Smooth muscle cell of the brain vasculature (primary cell): ENCODE data around the gene KBTBD8.

Experiments used
- DNase-seq: peaks from one replicate; pipeline ENCODE4 v3.0.0-alpha.2; 2012; ENCODE audit warnings: low read depth, low spot score

KBTBD8 gene, protein sequence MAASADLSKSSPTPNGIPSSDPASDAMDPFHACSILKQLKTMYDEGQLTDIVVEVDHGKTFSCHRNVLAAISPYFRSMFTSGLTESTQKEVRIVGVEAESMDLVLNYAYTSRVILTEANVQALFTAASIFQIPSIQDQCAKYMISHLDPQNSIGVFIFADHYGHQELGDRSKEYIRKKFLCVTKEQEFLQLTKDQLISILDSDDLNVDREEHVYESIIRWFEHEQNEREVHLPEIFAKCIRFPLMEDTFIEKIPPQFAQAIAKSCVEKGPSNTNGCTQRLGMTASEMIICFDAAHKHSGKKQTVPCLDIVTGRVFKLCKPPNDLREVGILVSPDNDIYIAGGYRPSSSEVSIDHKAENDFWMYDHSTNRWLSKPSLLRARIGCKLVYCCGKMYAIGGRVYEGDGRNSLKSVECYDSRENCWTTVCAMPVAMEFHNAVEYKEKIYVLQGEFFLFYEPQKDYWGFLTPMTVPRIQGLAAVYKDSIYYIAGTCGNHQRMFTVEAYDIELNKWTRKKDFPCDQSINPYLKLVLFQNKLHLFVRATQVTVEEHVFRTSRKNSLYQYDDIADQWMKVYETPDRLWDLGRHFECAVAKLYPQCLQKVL

DNA sequence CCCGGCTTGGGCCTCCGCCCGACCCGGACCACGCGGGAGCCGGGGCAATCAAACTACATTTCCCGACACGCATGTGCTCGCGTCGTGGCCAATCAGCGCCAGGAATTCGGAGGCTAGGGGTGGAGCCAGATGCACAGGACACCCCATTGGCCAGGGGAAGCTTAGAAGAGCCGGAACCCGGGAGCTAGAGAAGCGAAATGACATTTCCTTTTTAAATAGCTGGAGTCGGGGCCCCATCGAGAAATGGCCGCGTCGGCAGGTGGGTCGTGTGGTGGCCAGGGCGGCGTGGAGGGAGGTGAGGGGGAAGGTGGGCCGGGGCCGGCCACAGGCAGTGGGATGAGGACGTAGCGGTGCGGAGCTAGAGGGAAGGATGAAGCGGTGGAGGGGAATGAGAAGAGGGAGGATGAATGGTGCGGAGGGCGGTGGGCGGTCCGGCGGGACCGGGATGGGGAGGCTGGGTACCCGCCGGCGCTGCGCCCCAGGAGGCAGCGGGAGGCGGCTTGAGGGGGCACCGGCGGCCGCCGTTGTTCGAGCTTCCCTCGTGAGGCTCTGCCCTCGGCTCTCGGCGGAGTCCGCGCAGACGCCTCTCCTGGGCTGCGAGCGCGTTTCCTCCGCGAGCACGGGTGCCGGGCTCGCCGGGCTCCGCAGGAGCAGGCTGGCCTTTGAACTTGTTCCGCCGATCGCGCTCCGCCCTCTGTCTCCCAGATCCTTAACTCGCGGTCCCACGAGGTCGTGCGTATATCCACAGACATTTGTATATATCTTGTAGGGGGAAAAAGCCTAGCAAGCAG lies at the start of gene KBTBD8:
TSS of gene KBTBD8 (plus strand) at position 195 of the 791 bp plus-strand sequence. CDS start at position 244, 49 bp downstream.
- peak; percentile 96 for DNase-seq

DNA sequence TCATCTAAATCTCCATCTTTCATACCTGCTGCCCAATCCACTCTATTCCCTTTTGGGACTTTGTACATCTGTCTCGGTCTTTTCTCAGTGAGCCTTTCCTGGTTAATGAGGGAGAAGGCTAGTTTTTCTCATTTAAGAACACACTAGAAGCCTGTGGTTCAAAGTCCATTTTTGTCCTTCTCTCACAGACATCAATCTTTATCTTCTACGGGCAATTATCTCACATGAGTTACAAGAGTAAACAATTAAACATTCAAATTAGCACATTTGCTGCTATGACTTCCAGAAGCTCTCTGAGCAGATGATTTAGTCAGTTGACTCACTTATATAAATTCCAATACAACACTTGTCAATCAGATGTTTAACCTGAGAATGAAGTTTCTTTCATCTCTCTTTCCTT lies 49.3 kb upstream of the KBTBD8 start:
- DNase-seq: no peak

DNA sequence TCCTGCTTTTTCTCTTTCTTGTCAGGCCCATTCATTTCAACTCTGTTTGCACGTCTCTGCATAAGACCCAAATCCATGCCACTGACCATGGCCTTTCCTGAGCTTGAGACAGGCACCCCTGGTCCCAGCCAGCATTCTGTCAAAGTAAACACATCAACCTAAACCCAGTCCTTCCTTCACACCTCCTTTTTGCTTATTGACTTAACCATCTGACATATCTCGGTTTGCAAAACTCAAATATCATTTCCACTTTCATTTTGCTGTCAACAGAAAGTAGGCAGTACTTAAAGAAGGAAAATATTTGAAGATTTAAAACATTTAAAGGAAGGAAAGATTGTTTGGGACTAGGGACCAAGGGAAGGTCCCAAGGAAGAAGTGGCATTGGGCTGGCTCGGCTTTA lies 48.2 kb upstream of the KBTBD8 start:
- no peak for DNase-seq

DNA sequence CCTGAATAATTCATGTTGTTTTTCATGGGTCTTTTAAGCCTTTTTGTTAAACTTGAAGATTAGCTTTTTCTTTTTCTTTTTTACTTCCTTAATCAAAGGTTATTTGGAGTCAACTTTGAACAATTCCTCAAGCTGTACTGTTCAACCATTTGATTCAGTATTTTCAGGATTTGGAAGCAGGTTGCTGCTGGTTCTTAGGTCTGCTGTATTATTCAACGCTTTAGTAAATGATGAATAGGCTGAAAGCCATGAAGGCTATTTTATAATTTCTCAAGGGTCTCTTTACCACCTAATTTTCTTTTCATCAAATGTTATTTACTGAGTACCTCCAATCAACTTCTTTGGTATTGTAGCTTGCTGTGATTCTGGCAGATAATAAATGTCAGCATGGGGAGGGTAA lies 45.8 kb upstream of the KBTBD8 start:
- no peak for DNase-seq

DNA sequence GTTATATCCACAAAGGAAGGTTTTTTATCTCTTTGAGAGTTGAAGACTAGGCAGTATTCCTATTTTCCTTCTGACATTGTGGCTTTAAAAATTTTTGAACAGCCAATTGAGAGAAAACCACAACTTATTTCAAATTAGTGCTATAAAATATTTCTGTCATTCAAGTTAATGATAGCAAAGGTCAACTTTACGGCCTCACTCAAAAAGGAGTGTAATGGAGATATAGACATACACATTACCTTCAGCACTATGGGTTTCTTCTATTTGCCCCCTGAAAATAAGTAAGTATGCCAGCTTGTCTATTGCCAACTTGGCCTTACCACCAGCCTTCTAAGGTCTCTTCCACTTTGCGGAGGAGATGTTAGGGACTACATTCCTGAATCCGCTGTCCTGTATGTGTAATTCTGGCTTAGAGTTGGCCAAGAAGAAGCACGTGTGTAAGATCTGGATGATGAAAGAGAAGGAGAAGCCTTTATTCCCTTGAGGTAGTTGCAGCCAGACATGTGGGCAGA lies 44.1 kb upstream of the KBTBD8 start:
- DNase-seq: no peak

DNA sequence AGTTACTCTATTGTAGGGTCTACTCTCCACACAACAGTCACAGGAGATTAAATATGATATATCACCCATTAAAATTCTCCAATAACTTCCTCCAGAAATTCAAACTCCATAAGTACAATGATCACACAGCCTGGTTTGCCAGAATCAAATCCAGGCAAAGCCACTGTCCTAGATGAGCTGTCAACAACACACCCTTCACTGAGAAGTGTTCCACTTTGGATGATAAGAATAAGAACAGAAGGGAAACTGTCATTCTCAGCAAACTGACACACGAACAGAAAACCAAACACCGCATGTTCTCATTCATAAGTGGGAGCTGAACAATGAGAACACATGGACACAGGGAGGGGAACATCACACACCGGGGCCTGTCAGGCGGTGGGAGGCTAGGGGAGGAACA lies 41.4 kb upstream of the KBTBD8 start:
- no peak for DNase-seq

DNA sequence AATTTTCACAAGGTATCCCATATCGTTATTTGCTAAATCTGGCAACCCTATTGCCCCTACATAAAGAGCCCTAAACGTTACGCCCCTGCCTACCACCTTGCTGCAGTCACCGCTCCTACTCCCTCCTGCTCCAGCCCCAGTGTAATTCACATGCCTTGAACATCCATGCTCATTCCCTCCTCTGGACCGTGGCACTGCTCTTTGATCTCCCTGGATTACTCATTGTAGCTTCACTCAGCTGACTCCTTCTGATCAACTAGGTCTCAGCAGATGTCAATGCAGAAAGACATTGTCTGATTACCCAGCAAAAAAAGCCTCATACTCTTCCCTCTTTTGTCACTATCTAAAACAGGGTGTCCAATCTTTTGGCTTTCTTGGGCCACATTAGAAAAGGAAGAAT lies 40.7 kb upstream of the KBTBD8 start:
- DNase-seq: no peak

DNA sequence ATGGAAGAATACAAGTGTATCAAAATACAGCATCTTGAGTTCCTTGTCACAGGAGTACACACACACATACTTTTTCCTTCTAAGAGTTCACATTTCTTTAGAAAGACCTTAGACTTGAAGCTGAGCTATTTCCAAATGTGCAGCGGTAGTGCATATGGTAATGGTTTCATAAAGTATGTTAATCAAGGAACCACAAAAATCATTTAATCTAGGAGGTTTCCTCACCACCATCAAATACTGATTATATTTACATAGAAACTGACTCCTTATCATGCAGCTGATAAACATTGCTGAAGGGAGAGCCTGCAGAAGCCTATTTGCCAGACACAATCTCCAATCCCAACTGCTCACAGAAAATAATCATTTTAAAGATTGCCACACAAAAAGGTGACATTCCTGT lies 40.0 kb upstream of the KBTBD8 start:
- no peak for DNase-seq

DNA sequence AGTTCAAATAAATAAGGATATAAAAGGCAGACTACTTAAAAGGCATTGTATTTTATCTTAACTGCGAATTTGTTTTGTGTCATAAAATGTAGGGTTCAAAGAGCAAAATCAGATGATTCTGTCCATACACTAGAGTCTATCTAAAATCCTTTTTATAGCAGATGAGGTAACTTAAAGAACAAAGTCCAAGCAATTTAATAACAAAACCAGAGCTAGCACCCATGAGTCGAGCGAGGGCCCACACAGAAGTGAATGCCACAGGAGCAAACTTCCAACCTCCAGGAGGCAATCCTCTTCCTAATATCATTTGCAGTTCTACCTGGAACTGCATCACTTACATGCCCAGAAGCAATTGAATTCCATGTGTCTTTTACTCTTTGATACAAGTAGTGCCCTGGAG lies 35.4 kb upstream of the KBTBD8 start:
- DNase-seq: no peak

DNA sequence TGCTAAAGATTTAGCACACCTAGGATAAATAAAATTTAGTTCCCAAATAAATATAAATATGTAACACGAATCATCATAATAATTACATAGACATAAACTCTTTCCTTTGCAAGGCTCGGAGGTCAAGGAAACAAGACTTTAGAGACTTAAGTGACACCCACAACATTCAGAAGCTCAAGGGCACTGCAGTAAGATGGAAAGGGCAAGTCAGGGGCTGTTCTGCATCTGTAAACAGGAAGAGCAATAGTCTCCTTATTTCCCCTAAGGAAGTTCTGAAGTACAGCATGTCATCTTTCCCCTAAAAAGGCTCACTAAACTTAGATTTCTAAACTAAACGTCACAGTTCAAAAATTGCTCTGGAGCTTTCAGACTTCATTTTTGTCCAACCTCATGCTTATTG lies 26.9 kb upstream of the KBTBD8 start:
- no peak for DNase-seq

DNA sequence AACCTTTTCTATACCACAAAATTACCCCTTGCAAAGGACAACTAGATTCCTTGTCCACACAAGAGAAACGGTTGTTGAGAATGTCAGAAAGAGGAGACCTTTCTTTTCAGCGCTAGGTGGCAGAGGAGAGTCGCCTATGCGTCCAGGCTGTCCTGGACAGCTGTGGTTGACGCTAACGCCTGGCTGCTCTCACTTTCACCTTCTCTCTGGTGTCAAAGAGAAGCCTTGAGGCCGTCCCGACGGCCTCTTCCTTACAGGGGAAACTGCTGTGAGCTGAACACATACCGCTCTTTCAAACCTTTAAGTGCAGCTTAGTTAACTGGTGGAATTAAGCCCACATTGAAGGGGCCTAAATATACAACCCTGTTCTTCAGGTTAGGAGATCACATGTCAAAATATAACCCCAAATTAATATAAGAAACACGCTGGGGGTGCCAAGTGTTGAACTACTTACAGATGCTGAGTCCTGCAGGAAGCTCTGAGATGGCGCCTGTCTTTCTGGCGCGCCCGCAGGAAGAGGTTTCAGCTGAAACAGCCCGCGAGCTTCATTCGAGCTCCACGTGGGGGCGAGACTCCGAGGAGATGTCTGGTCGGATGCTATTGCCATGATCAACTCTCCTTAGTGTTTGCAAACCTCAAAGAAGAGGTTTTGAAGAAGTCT lies 26.1 kb upstream of the KBTBD8 start:
- peak; percentile 26 for DNase-seq

DNA sequence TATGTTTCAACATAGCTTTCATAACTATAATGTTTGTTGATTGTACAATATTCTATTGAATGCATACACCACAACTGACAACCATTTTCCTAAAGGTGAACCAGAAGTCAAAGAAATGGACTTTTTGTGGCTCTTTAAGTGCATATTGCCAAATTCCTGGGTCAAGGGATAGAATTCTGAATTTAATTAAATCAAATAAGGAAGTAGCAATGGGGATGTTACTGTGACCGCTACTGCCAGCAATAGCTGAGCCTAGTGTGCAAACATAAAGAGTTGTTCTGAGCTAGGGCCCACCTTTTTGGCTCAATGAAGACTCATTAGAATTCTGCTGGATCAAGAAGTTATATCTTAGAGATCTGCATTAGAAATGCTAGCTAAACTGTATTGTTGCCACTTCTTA lies 17.3 kb upstream of the KBTBD8 start:
- DNase-seq: no peak

DNA sequence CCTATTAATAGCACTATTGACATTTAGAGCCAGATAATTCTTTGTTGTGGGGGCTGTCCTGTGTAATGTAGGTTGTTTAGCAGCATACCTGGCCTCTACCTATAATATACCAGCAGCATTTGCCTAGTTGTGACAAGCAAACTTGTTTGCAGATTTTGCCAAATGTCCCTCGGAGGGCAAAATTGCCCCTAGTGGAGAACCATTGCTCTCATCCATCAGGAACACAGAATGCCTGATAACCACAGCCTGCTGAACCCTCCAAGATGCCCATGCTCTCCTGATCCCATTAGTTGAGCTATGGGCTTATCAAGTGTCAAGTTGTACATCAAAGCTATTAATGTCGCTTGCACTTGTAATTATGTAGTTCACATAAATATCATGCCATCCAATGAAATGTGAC lies 15.0 kb upstream of the KBTBD8 start:
- no peak for DNase-seq

DNA sequence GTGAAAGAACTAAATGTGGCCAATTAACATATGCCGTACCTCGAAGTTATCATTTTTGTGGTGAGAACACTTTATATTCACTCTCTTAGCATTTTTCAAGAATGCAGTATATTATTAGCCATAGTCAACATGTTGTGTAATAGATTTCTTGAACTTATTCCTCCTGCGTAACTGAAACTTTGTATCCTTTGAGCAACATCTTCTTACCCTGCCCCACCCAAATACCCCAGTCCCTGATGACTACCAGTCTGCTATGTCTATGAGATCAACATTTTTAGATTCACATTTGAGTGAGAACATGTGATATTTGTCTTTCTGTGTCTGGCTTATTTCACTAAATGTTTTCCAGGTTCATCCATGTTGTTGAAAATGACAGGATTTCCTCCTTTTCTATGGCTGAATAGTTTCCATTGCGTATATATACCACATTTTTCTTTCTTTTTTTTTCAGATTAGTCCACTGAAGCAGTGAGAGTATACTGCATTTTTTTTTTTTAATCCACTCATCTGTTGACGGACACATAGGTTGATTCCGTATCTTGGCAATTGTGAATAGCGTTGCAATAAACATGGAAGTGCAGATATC lies 12.7 kb upstream of the KBTBD8 start:
- no peak for DNase-seq

DNA sequence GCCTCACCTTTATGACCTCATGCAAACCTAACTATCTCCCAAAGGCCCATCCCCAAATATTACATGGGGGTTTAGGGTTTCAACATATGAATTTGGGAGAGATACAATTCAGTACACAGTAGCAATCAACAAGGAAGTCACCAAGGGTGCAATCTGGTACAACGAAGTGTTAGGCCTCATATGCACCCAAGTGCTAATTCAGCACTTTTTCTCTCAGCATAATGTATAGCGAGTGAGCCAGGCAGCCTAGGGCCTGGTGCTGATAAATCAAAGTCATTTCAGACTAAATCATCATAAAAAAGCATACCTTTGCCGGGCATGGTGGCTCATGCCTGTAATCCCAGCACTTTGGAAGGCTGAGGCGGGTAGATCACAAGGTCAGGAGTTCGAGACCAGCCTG lies 11.7 kb upstream of the KBTBD8 start:
- no peak for DNase-seq

DNA sequence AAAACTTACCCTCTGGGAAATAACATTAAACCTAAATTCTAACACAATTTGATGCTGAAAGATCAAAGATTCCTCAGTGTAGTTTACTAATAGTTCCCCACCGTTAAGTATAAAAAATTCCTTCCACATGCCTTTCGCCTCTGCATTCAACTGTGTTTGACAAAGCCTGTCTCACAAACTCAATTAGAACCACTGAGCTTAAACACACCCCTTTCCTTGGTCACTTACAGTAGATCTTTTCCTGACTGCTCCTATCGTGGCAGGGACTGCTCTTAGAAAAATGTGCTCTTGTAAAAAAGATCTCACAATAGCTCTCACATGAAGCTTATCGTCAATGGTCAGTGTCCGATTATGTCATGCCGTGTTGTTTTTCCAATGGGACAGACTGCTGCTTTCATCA lies 8.9 kb upstream of the KBTBD8 start:
- DNase-seq: no peak

DNA sequence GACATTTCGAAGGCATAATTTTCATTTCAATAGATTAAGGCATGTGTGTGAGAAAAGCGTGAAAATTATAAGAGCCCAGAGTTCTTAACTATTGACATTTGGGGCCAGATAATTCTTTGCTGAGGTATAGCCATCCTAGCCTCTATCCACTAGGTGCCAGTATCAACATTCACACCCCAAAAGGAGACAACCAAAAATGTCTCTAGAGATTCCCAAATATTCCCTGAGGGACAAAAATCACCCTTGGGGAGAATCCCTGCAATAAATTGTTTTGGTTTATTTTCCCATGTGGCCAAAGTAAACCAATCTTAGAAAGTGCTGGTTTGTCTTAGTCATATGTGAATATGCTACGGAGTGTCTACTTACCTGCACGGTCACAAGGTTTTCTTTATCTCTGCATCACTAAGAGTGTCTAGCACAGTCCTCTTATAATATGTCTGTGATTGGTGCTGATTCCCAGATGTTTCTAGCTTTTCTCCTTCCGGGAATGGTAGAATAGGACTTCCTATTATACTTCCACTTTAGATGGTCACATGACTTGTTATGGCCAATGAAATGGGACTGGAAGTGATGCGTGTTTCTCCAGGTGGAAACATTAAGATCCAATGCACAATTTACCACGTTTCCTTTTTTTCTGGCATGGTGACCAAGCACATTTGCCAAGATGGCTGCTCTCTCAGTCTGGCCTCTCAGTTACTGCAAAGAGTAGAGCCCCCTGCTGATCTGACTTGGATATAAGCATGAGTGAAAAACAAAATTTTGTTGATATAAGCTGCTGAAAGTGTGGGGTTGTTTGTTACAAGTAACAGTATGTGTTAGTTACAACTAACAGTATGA lies 8.0 kb upstream of the KBTBD8 start:
- no peak for DNase-seq

DNA sequence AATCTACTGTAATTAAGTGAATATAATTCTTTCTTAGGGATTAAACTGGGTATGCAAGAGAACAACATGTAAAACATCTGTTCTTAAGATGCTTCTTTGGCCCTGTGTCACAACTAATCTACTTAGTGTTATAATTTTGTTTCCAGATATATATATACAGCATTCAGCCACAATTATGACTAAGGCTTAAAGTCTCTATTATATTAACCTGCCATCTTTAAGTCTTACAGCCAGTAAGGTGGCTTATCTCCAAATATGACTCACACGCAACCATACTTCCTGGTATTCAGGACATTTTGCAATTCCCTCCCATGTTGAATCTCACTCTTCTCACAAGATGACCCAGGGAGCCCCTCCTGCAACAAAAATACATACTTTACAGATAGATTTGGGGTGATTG lies 6.6 kb upstream of the KBTBD8 start:
- no peak for DNase-seq

DNA sequence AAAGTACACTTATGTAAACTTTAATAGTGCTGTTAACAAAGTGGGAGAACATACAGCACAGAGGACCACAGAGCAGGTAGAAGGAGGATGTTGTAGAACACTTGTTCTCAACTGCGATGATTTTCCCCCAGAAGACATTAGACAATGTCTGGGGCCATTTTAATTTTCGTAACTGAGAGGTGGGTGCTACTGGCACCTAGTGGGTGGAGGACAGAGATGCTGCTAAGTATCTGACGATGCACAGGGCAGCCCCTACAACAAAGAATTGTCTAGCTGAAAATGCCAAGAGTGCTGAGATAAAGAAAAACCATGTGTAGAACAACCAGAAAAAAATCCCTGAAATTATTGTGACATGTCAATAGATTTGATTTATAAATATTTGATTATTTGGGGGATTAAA lies 5.0 kb upstream of the KBTBD8 start:
- DNase-seq: no peak

DNA sequence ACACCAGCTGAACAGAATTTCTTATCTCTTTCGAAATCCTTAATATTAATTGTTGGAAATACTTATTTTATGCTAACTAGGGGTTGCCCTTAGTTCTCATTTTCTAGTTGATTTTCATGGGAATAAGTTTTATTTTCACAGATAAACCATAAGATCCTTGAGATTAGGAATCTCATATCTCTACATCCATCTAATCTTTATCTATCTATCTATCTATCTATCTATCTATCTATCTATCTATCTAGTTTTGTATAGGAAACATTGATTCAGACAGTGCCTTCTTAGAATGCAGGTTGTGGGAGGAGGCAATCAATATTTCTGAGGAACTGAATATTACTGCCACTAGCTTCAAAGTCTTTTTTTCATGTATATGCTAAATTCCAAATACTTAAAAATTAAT lies 3.5 kb upstream of the KBTBD8 start:
- DNase-seq: no peak

DNA sequence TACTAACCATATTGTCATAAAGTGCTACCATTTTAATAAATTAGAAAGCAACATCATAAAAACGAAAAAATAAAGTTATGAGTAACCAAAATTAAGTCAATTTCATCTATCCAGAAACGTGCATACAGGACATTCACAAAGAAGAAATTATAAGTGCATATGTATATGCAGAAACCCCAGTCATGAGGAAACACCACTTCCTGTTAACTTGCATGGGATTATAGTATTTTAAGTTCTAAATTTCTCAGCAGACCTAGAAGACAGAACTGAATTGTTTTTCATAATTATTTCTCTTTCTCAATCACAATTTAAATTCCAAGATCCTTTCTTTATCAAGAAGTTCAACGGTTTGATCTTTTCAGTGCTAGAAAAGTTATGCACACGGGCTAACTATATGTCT lies 1.4 kb upstream of the KBTBD8 start:
- DNase-seq: no peak
